Measurements from ENCODE around the gene LTBP4.

GRCh38 chr19:40560092-40560507 is 41.1 kb upstream of the LTBP4 start:
- TF ChIP-seq CTCF (IDR thresholded peaks at IDR 0.05 in 8 of 11, conservative IDR thresholded peaks at IDR 0.05 in 3 of 11) (no peak), POLR2A (IDR thresholded peaks at IDR 0.05) (no peak), POLR2AphosphoS5 (IDR thresholded peaks at IDR 0.05) (no peak)

Measured in spleen (tissue), 7 donors.